Activated gamma-delta T cell treated with Interleukin-2 at 50 U/mL for 16 hours (primary cell): ENCODE data around the gene VSIG10L.

Experiments
- DNase-seq: peaks from one replicate; pipeline ENCODE4 v3.0.0-alpha.2; 2020

Gene VSIG10L

GRCh38 chr19:51311351-51312257 is 30.3 kb downstream of the VSIG10L start, which contains the start of gene IGLON5:
IGLON5 (plus strand) TSS chr19:51311644; CDS start chr19:51311848, 204 bp downstream.
- DNase-seq: no peak

GRCh38 chr19:51305479-51305878 is 36.5 kb downstream of the VSIG10L start:
- no peak for DNase-seq

DNA sequence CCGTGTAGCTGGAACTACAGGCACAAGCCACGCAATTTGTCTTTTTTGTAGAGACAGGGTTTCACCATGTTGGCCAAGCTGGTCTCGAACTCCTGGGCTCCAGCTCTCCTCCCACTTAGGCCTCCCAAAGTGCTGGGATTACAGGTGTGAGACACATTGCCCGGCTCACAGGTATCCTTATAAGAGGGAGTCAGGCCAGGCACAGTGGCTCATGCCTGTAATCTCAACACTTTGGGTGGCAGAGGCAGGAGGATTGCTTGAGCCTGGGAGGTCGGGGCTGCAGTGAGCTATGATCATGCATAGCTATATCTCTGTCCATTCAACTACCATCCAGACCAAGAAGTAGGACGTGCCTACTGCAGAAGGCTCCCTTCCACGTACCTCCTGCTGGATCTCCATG is 40.7 kb downstream of the VSIG10L start:
- DNase-seq: no peak

DNA sequence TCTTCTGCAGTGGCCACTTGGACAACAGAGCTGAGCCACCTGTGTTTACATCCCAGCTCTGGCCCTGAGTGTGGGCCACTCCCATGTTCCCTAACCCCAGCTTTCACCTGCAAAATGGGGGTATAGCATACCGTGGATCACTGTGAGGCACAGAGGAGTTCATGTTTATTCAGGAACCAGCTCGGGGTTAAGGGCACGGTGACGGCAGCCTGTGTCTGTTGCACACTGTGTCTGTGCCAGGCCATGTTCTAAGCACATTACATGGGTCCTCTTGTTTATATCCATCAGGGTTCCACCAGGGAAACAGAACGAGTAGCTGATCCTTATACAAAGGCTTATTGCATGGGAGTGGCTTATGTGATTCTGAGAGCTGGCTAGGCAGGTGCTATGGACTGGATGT is 44.5 kb downstream of the VSIG10L start:
- DNase-seq: no peak

DNA sequence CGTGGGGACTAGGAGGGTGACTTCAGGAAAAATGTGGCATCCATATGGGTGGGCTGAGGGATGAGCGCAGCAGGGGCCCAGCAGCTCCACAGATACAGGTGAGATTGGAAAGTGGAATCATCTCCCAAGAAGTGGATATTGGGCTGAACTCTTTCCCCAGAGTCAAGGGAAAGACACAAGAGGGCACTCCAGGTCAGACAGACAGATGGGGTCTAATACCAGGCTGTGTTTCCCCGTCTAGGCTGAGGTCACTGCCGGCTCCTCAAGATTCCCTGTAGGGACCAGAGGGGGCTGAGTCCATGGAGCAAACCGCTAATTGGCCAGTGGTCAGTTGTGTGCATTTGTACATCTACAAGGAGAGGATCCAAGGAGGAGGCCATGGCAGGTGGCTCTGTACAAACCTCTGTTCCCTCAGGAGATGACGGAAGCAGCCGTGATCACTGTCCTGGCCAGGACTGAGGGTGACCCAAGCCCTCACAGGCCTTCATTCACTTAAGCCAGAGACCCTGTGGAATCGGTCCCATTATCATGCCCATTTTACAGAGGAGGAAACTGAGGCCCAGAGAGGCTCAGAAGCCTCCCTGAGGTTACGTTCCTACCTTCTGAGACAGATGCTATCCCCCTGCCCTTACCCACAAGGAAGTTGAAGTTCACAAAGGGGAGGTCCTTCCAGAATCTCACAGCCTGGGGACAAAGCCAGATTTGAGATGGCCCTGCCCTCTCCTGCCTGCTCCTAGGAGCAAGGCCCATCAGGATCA is 45.4 kb downstream of the VSIG10L start:
- no peak for DNase-seq

GRCh38 chr19:51295382-51296126 is 46.4 kb downstream of the VSIG10L start:
- DNase-seq: no peak

- no peak for DNase-seq
Observed at GRCh38 chr19:51294977-51295375, 47.0 kb downstream of the VSIG10L start.

GRCh38 chr19:51294211-51294976 is 47.5 kb downstream of the VSIG10L start:
- DNase-seq: no peak

GRCh38 chr19:51293571-51294210 is 48.2 kb downstream of the VSIG10L start:
- no peak for DNase-seq

GRCh38 chr19:51292971-51293370 is 49.0 kb downstream of the VSIG10L start:
- DNase-seq: no peak

- no peak for DNase-seq
Observed at GRCh38 chr19:51289635-51290034, 52.3 kb downstream of the VSIG10L start.

DNA sequence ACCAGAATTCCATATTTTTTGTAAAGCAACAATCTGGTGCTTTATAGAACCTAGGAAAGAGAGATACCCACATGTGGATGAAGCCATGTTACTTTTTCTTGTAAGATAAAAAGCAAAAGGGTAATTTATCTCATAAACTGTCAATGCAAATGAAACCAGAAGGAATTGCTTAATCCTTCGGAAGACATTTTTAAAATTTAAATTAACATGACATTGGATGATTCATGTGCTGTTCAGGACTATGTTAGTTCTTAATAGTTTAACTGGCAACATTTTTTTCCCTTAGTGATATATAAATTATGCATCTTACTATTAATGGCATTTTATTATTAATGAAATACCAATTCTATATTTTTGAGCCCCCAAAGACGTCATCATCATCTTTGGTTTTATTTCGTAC is 56.3 kb downstream of the VSIG10L start:
- DNase-seq: no peak

- DNase-seq: no peak
Observed at GRCh38 chr19:51282335-51282734, 59.6 kb downstream of the VSIG10L start.
